NCI-H82 treated with DMSO at 0.1 percent for 48 hours (cell line): ENCODE results near the gene TST.
"Not testable (repeated sequence)": the region's sequence is repeated elsewhere in the genome, so short reads cannot be mapped to it uniquely, and the experiment has no call there.

ENCODE experiments used
- DNase-seq: peaks from one replicate; lab custom pipeline; 2025; ENCODE audit not compliant: unreplicated experiment; lab: John Stamatoyannopoulos, UW

The TST gene

DNA sequence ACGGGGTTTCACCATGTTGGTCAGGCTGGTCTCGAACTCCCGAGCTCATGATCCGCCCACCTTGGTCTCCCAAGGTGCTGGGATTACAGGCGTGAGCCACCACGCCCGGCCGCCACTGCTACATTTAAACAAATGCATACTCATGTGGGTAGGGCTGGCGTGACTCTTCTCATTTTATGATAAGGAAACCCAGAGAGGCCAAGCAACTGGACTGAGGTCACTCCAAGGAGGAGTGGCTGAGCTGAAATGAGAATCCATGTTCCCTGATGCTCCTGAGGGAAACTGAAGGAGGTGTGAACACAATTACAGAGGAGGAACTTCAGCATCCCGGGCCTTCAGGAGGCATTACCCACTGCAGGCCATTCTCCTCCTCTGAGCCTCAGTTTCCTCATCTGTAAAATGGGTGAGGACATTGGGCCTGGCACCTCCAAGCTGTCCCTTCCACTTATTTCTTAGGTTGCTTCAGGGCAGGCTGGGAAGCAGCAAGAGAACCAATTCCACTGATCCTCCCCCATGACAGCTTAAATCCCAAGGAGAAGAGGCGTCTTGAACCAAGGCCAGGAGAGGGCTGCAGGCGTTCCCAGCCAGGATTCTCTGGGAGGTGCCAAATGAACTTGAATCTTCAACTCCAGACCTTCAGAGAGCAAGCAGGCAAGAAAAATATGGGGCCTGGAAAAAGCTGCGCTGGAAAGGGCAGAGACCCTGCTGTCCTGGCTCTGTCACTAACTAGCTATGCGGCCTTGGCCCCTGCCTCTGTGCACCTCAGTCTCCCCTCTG, 2.9 kb downstream of the TST start:
- DNase-seq: no peak

GRCh38 chr22:37015587-37015878, 3.7 kb downstream of the TST start:
- DNase-seq: no peak

DNA sequence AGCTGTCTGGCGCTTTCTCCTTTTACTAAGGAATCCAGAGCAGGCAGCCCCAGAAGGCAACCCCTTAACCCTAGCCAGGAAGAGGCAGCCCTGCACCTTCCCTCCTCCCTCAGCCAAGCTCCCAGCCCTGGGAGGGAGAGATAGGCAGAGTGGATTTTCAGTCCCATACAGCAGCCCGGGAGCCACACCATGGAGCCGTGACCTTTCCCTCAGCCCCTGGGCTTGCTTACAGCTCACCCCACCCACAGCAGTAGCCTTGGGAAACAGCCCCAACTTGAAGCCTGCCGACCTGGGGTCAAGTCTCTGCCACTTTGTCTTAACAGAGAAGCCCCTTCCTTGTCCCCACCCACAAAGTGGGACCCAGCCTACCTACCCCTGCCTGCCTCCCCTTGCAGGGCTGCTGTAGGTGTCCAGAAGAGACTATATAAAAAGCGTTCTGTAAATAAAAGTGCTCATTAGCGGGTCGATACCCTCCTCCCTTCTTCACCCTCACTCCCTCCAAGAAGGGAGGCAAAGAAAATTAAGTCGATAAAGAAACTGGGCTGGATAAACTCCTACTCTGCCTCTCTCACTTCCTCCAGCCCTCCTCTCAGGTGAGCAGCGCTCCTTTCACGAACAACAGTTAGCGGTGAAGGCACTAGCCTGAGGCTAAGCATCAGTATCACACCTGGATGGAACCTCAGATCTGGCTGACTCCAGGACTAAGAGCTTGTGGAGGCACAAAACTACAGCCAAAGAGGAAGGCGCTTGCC, 4.2 kb downstream of the TST start:
- DNase-seq: no peak

GRCh38 chr22:37014415-37014806, 4.8 kb downstream of the TST start:
- DNase-seq: no peak

DNA sequence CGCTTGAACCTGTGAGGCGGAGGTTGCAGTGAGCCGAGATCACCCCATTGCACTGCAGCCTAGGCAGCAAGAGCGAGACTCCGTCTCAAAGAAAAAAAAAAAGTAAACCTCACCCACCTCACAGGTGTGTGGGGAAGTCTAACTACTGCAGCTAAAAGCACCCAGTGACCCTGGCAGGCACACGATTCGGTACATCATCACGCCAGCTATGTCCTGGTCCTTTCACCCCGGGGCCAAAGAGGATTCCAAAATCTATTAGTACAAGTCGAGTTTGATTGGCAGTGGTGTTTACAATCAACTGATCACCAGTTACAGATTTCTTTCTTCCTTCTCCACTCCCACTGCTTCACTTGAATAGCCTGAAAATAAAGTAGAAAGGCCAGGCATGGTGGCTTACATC, 6.3 kb downstream of the TST start:
- DNase-seq: no peak

DNA sequence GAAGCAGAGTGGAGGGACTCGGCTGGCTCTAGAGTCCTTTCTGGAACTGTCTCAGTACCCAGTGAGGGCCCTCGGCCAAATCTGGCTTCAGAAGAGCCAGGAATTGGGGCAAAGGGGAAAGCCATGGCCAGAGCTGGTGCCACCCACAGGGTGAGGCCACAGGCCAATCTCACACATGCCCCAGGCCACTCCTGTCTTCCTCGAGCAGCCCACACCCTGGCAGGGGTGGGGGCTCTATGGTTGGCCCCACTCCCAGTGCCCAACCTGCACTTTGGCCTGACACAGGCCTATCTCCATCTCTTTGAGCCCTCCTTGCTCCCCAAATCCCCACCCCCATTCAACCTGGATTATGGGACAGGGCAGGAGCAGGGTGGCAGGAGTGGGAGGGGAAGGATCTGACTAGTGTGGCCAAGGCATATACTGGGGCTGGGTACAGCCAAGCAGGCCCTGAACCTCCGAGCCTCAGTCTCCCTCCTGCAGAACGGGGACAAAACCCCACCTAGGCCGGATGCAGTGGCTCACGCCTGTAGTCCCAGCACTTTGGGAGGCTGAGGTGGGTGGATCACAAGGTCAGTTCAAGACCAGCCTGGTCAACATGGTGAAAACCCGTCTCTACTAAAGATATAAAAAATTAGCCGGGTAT, 6.9 kb downstream of the TST start:
- no peak for DNase-seq

DNA sequence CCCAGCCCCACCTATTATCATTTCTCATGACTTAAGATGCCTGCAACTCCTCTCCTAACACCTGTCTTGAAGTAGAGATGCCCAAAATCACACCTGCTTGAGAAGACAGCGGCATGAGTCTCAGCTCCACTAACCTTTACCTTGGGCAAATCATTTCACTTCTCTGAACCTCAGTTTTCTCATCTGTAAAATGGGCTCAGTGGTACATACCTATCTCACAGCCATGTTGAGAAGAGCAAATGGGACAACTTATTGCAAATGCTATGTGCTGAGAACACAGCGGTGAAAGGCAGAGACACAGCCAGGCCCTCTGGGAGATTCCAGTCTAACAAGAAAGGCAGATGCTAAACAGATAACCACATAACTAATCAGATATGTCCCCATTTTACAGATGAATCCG, 7.8 kb downstream of the TST start:
- no peak for DNase-seq

- no peak for DNase-seq
Observed at GRCh38 chr22:37010976-37011375, 8.3 kb downstream of the TST start.

DNA sequence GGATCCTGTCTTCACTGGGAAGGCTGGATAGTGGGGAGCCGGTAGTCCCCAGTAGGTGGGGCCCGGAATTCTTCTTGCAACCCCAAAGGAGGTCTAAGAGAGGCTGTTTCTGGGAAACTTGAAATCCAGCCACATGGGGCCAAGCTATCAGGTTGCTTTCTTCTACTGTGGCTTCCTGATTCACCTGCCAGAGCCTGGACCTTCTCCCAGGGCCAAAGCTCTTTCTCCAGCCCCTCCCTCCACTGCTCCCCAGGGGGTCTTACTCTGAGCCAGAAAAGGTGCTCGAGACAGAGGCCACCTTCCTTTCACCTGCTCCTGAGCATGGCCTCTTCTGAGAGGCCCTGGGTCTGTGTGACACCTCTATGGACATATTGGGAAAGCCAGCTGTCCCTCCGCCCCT, 9.1 kb downstream of the TST start:
- DNase-seq: no peak

- DNase-seq: no peak
Observed at GRCh38 chr22:37009490-37009889, 9.8 kb downstream of the TST start.

- no peak for DNase-seq
Observed at GRCh38 chr22:37008365-37008764, 10.9 kb downstream of the TST start.

DNA sequence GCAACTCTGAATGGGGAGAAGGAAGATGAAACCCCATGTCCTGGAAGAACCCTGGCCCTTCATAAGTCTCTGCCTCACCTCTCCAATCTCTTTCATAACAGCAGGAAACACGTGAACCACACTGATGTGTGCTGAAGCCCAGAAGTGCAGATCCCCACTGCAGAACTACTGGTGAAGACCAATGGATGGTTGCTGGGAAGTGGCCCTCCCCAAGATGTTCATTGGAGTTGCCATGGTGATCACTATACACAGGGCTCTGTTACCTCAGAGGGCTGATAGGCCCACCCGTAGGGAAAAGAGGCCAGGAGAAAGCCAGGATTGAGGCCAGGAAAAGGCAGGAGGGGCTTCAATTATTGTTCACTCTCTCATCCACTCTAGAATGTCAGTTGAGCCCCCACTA, 11.6 kb downstream of the TST start:
- DNase-seq: no peak

DNA sequence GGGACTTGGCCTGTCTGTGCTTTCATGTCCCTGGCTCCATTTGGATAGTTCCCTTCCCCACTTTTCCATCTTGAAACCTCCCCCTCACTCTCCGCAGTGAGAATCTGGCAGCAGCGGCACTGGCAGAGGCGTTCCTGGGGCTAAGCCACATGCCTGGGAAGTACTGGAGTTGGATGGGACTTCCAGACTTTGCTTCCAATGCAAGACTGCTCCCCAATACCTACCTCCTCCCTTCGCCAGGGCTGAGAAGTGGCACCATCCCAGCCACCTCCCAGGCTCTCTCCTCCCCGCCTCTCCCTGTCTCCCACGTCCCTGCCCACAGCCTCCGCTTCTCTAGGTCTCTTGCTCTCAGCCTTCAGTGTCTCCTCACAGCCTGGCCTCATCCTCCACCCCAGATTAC, 16.6 kb downstream of the TST start:
- DNase-seq: no peak

- no peak for DNase-seq
Observed at GRCh38 chr22:37001826-37002225, 17.4 kb downstream of the TST start.

DNA sequence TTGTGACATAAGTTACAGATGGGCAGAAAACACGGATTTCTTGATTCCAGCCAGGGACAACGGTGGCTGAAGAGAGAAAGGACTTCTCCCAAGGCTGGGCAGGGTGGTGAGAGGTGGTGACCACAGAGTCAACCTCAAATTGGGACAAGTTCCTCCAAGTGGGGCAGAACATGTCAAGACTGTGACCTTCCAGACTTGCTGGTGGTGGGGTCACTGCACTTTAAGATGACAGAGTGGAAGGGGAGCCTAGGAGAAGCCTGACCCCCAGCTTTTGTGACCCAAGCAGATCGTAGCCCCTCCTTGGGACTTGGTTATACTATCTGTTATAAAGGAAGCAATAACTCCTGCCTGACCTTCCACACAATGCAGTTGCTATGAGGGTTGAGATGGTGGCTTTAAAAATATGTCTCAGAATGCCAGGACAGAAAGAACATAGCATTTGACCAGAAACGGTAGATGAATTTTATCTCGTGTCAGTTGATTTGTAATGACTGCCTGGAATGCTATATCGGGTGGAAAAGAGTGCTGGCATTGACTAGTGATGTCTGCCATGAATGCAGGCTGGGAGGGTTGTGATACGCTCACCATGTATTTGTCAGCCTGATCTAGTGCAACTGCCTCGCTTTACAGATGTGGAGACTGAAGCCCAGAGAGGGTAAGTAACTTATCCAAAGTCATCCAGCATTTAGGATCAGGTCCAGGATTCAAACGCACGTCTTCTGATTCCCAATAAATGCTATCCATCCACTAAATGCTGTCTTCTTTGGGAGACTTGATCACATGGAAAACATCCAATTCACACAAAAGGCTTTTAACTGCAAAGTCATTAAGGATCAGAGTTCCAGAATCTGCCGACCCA, 18.3 kb downstream of the TST start:
- no peak for DNase-seq

DNA sequence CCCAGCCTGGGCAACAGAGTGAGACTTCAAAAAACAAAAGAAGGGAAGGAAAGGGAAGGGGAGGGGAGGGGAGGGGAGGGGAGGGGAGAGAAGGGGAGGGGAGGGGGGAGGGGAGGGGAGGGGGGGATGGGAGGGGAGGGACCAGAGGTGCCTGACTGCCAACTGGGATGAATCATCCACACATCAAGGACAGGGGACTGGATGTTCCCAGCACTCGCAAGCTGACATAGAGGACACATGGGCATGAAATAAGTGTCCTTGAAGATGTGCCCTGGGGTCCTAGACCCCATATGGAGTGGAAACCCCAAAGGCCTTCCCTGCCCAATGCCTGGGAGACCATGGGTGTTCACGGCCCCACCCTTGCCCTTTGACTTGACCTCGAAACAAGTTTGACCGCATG, 19.8 kb downstream of the TST start:
- DNase-seq: no peak

DNA sequence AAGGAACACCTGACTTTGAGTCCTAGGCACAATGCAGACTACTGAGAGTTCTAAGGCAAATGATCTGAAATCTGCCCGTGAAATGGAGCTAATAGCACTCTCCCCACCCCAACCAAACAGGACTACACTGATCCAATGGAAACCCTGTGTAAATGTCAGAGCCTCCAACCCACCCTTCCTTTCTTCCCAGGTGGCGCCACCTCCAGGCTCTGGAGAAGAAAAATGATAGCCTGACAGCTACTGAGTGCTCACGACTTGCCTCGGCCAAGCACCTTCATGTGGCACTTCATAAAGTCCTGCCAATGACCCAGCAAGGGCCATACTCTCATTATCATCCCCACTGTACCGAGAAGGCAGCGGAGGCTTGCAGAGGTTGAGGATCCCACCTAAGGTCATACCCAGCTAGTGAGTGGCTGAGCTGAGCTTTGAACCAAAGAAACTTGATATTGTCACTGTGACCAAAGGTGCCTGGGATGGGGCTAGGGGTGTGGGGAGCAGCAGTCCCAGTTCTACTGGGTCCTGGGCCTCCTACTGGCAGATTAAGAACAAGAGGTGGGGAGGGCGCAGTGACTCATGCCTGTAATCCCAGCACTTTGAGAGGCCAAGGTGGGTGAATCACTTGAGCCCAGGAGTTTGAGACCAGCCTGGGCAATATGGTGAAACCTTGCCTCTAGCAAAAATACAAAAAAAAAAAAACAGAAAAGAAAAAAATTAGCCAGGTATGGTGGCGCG, 20.5 kb downstream of the TST start:
- DNase-seq: no peak

GRCh38 chr22:36997746-36998145, 21.5 kb downstream of the TST start:
- no peak for DNase-seq

- DNase-seq: no peak
Observed at GRCh38 chr22:36991206-36991605, 28.0 kb downstream of the TST start.

DNA sequence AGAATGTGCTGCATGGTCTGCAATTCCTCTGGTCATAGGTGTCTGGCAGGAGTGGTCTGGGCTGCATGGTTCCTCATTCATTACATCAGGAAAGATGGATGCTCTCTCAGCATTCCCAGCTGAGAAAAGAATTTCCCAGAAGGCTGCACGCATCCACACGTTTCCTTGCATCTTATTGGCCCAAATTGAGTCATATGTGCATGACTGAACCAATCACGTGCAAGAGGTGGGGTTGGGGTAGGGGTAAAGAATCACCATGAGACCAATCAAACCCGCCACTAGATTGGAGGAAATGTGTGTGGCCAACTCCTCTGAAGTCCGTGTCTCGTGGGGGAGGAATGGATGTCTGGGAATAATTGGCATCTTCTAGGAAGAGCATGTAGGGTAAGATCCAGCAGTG, 28.8 kb downstream of the TST start:
- no peak for DNase-seq

GRCh38 chr22:36989012-36989411, 30.2 kb downstream of the TST start:
- DNase-seq: not testable (repeated sequence)
